ENCODE results near the gene ERRFI1. TPM values are rescaled to one million over a fixed set of nuclear protein-coding genes. Genes with fewer than 3 reads are reported as not detected.
A peak's percentile ranks its signal among the peaks of the same experiment; 100 is the strongest.

Gene ERRFI1
- total and polyA plus RNA-seq, 2 experiments from 2014 or later: 29.7 to 50.8 TPM

DNA sequence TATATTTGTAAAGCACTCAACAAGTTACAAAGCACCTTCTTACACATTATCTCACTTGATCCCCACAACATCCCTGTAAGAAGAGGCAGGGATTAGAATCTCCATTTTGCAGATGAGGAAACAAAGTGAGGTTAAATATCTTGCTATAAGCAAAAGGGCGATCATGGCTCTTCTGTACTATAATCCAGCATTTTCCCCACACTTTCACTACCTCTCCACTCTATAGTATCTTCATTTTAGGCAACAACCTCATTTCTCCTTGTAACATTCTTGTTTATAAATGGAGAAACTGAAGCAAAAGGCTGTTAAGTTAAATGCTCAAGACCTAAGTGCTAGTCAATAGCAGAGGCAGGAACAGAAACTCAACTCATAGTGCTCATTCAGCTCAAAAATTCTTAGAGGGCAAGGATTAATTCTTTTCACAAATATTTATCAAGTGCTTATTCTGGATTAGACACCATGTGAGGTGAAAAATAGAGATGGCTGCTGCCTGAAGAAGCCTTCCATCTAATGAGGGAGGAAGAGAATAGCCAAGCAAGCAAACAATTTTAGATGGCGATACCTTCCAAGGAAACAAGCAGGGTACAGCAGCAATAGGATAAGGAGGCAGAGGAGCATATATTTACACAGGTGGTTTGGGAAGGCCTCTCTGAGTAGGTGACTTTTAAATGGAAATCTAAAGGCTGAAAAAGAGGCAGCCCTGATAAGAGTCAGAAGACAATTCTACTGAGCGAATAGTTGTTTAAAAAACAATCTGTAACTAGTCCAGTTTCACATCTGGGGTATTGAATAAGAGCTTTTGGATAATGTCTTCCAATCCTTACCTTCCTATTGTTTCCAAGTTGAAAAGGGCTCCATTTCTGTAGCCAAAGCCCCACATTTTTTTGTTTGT, 3.5 kb downstream of the ERRFI1 start:
- no peak overlapping the region for H3K9ac ChIP-seq
- H3K9me3 ChIP-seq (ENCODE audit: low read depth): no peaks in the 10 kb centered on the region
- no peaks in the 10 kb centered on the region for H3K27me3 ChIP-seq (replicated peaks; ENCODE audit: insufficient read depth)
- TF ChIP-seq EZH2 (IDR thresholded peaks at IDR 0.05; ENCODE audit: insufficient read depth, poor library complexity, severe bottlenecking) (no peak), EZH2phosphoT487 (IDR thresholded peaks at IDR 0.05; ENCODE audit: insufficient read depth, low read depth) (no peak)
- H3F3A ChIP-seq (ENCODE audit: insufficient read depth): peaks cover 64% of the 10 kb centered on the region
- H3K27ac ChIP-seq: no peak overlapping the region
- H2AFZ ChIP-seq: no peak overlapping the region
- no peaks in the 10 kb centered on the region for H3K9me2 ChIP-seq (ENCODE audit: insufficient read depth)
- no peak for DNase-seq
- H3K79me2 ChIP-seq (ENCODE audit: insufficient read depth): peaks cover 82% of the 10 kb centered on the region
- peak overlapping the region; percentile 92 for H3K4me2 ChIP-seq (ENCODE audit: unreplicated experiment)
- in situ Hi-C loops (cut with MboI): no loop called here
- no peaks in the 10 kb centered on the region for H3K36me3 ChIP-seq (ENCODE audit: low read depth)
- peaks cover 7% of the 10 kb centered on the region; the same call in 1 of the 2 replicates for H4K20me1 ChIP-seq (ENCODE audit: insufficient read depth)
- peaks cover 69% of the 10 kb centered on the region for H3K4me1 ChIP-seq (ENCODE audit: insufficient read depth)
- WGBS, 2 experiments (ENCODE audit: low coverage in 1 of 2, low lambda C conversion rate in 2 of 2, missing lambda C conversion rate in 2 of 2): 97 to 100% methylated on average over 3 of the region's 3 CpGs
- H3K4me3 ChIP-seq: peak overlapping the region; percentile 80; the same call in 1 of the 2 replicates

DNA sequence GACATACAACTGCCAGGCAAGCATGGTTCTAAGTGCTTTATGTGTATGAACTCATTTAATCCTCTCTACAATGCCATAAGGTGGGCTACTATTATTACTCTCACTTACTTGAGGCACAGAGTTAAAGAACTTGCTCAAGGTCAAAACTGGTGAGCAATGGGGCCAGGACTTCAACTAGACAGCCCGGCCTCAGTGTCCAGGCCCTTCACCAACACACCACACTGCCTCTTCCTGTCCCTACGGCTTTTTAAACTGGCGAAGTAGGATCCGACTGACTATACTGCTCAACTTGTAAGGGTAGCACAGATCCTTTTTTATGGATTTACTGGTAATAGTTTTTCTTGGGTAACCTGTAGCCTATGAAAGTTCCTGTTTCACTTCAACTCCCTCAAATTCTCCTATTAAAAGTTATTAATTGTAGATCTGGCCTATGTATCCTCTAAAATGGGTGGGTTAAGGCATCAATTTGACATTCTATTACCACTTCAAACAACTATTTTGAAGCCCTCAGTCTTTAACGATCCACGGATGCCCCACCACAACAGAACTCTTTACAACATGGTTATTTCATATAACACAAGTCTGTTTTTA, 4.3 kb downstream of the ERRFI1 start:
- H3K4me1 ChIP-seq (ENCODE audit: insufficient read depth): peaks cover 69% of the 10 kb centered on the region
- H3K27me3 ChIP-seq (replicated peaks; ENCODE audit: insufficient read depth): no peaks in the 10 kb centered on the region
- no peak overlapping the region for H2AFZ ChIP-seq
- WGBS, 2 experiments (ENCODE audit: low coverage in 1 of 2, low lambda C conversion rate in 2 of 2, missing lambda C conversion rate in 2 of 2): 92 to 95% methylated on average over 6 of the region's 6 CpGs
- peak overlapping the region; percentile 16 for H3K4me2 ChIP-seq (ENCODE audit: unreplicated experiment)
- no peak overlapping the region for H3K27ac ChIP-seq
- TF ChIP-seq EZH2 (IDR thresholded peaks at IDR 0.05; ENCODE audit: insufficient read depth, poor library complexity, severe bottlenecking) (no peak), EZH2phosphoT487 (IDR thresholded peaks at IDR 0.05; ENCODE audit: insufficient read depth, low read depth) (no peak)
- H3K9ac ChIP-seq: no peak overlapping the region
- peaks cover 65% of the 10 kb centered on the region for H3F3A ChIP-seq (ENCODE audit: insufficient read depth)
- peaks cover 7% of the 10 kb centered on the region; the same call in 1 of the 2 replicates for H4K20me1 ChIP-seq (ENCODE audit: insufficient read depth)
- no peaks in the 10 kb centered on the region for H3K9me2 ChIP-seq (ENCODE audit: insufficient read depth)
- no peaks in the 10 kb centered on the region for H3K9me3 ChIP-seq (ENCODE audit: low read depth)
- peaks cover 91% of the 10 kb centered on the region for H3K79me2 ChIP-seq (ENCODE audit: insufficient read depth)
- no peak overlapping the region for H3K4me3 ChIP-seq
- in situ Hi-C loops (cut with MboI): no loop called here
- no peaks in the 10 kb centered on the region for H3K36me3 ChIP-seq (ENCODE audit: low read depth)
- no peak for DNase-seq

DNA sequence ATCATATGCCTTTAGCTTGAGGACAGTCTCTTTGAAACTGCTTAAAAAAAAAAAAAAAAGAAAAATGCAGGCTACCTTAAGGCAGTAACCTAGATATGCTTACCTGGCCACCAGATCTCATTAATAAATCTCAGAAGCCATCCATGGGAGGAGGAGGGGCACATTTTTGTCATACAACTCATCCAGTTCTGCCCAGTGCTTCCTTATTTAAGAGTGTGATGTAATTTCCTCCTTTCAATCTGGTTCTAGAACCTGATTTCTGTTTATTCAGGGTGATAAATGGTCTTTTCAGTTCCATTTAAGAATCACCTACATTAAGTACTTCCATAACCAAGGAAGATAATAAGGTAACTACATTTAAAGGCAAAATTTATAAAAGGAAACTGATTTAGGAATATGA, 6.1 kb downstream of the ERRFI1 start:
- Histone ChIP-seq H3K4me3 (0 out of 2 replicates have a peak overlapping the region, but pooled peaks have one; percentile 1), H3K36me3 (ENCODE audit: low read depth) (no peaks in the 10 kb centered on the region), H3K27ac (0 out of 2 replicates have a peak overlapping the region, but pooled peaks have one; percentile 2), H2AFZ (no peak overlapping the region), H3F3A (ENCODE audit: insufficient read depth) (peaks cover 81% of the 10 kb centered on the region), H4K20me1 (ENCODE audit: insufficient read depth) (peaks cover 7% of the 10 kb centered on the region; the same call in 1 of the 2 replicates), H3K9me2 (ENCODE audit: insufficient read depth) (no peaks in the 10 kb centered on the region), H3K27me3 (replicated peaks; ENCODE audit: insufficient read depth) (no peaks in the 10 kb centered on the region), H3K9ac (no peak overlapping the region), H3K4me1 (ENCODE audit: insufficient read depth) (peaks cover 83% of the 10 kb centered on the region), H3K9me3 (ENCODE audit: low read depth) (no peaks in the 10 kb centered on the region), H3K79me2 (ENCODE audit: insufficient read depth) (peaks cover 96% of the 10 kb centered on the region), H3K4me2 (ENCODE audit: unreplicated experiment) (peak overlapping the region; percentile 3)
- in situ Hi-C loops (cut with MboI): no loop called here
- TF ChIP-seq EZH2 (IDR thresholded peaks at IDR 0.05; ENCODE audit: insufficient read depth, poor library complexity, severe bottlenecking): no peak
- no peak for TF ChIP-seq EZH2phosphoT487 (IDR thresholded peaks at IDR 0.05; ENCODE audit: insufficient read depth, low read depth)
- DNase-seq: peak; percentile 54

DNA sequence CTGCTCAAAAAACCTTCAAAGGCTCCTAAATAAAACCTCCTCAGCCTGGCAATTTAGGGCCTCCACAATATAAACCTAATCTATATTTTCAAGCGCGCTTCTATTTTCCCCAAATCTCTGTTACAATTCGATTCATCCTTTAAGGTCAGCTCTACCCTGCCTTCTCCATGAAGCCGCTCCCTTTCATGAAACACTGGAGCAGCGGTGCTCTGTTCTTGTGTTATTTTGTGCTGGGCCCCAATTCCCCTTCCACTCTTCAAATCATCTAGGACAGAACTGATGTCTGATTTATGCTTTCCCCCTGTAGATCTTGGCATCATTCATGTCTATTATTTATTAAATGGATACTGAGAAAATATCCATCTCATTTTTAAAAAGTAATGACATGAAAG, 6.9 kb downstream of the ERRFI1 start:
- WGBS, 2 experiments (ENCODE audit: low coverage in 1 of 2, low lambda C conversion rate in 2 of 2, missing lambda C conversion rate in 2 of 2): 98 to 99% methylated on average over 5 of the region's 5 CpGs
- H3K9me2 ChIP-seq (ENCODE audit: insufficient read depth): no peaks in the 10 kb centered on the region
- in situ Hi-C loops (cut with MboI): no loop called here
- peaks cover 81% of the 10 kb centered on the region for H3F3A ChIP-seq (ENCODE audit: insufficient read depth)
- TF ChIP-seq EZH2phosphoT487 (IDR thresholded peaks at IDR 0.05; ENCODE audit: insufficient read depth, low read depth) (no peak), EZH2 (IDR thresholded peaks at IDR 0.05; ENCODE audit: insufficient read depth, poor library complexity, severe bottlenecking) (no peak)
- no peaks in the 10 kb centered on the region for H3K36me3 ChIP-seq (ENCODE audit: low read depth)
- no peak overlapping the region; the same call in 1 of the 2 replicates for H3K27ac ChIP-seq
- H3K9ac ChIP-seq: no peak overlapping the region
- H3K9me3 ChIP-seq (ENCODE audit: low read depth): no peaks in the 10 kb centered on the region
- H4K20me1 ChIP-seq (ENCODE audit: insufficient read depth): peaks cover 3% of the 10 kb centered on the region; the same call in 1 of the 2 replicates
- DNase-seq: no peak
- H3K4me3 ChIP-seq: no peak overlapping the region
- peaks cover 89% of the 10 kb centered on the region for H3K4me1 ChIP-seq (ENCODE audit: insufficient read depth)
- no peaks in the 10 kb centered on the region for H3K27me3 ChIP-seq (replicated peaks; ENCODE audit: insufficient read depth)
- H3K4me2 ChIP-seq (ENCODE audit: unreplicated experiment): no peak overlapping the region
- no peak overlapping the region for H2AFZ ChIP-seq
- peaks cover 88% of the 10 kb centered on the region for H3K79me2 ChIP-seq (ENCODE audit: insufficient read depth)
